K562 (cell line): ENCODE results near the gene KBTBD4. TPM values are rescaled to one million over a fixed set of nuclear protein-coding genes. Genes with fewer than 3 reads are reported as not detected.

Experiments used
- ATAC-seq: fragments of 200-7000 bp; cut with Tn5 transposase; 3 replicates; pipeline ENCODE4 v1.9.1; 2020; ENCODE audit warnings: moderate library complexity
- BruUV-seq: library from RNA; stranded (reverse); fragments of 400-500 nt; replicated peaks from 2 replicates; lab custom pipeline; 2021; lab: Mats Ljungman, UMichigan
- CTCF ChIA-PET: fragments of 300-600 bp; formaldehyde crosslinking; extraction: SDS; loops from one replicate; lab custom pipeline; 2021; ENCODE audit warnings: low intra/inter-chr PET ratio; lab: Yijun Ruan, JAX
- POLR2A ChIA-PET: fragments of 300-600, 350-650 bp; sonication (Branson Sonifier 250); formaldehyde crosslinking; extraction: SDS; loops from one replicate; lab custom pipeline; 2021; ENCODE audit warnings: antibody characterized with exemption, inconsistent platforms; lab: Yijun Ruan, JAX
- DNase-seq, 4 experiments: peaks; one replicate each; pipeline versions ENCODE4 v3.0.0 to v3.0.0-alpha.2; 2011 to 2018; ENCODE audit warnings: low spot score in 3 of 4, mixed read lengths in 3 of 4; ENCODE audit errors: extremely low read depth in 1 of 4
- FAIRE-seq: peaks from 2 replicates; lab custom pipeline; 2011; peaks lifted over from hg19 to GRCh38; lab: Jason Lieb, UNC
- H2AFZ ChIP-seq: 2 replicates; pipeline ENCODE4 v1.6.0; 2011; ENCODE audit warnings: low read depth, low read length, control low read depth, inconsistent platforms
- H3K27ac ChIP-seq: fragments of 200-600 bp; 3 replicates; pipeline ENCODE4 v1.8.0; 2011; ENCODE audit warnings: low read depth, mild to moderate bottlenecking, control low read depth, inconsistent platforms, low read length, moderate library complexity, mixed read lengths; ENCODE audit errors: extremely low read depth
- H3K27me3 ChIP-seq, 2 experiments: fragments of 300-600 bp in 1 of 2; 2 replicates in 1 of 2; 3 replicates in 1 of 2; pipeline versions ENCODE4 v1.6.0 to v1.8.0; 2011; ENCODE audit warnings: inconsistent platforms in 2 of 2, low read length in 2 of 2, mild to moderate bottlenecking in 1 of 2, mixed read lengths in 1 of 2, moderate library complexity in 1 of 2; ENCODE audit not compliant: control insufficient read depth in 2 of 2, insufficient read depth in 2 of 2
- H3K36me3 ChIP-seq: fragments of 300-600 bp; 3 replicates; pipeline ENCODE4 v1.8.0; 2011; ENCODE audit warnings: mild to moderate bottlenecking, low read length, inconsistent platforms; ENCODE audit not compliant: control insufficient read depth, insufficient read depth
- H3K4me1 ChIP-seq, 2 experiments: fragments of 200-600 bp in 1 of 2; replicated peaks in 1 of 2; 2 replicates in 1 of 2; 3 replicates in 1 of 2; pipeline versions ENCODE4 v1.5.1 to v1.8.0; 2011; ENCODE audit warnings: inconsistent platforms in 2 of 2, low read length in 2 of 2, mild to moderate bottlenecking in 1 of 2, mixed read lengths in 1 of 2, moderate library complexity in 1 of 2; ENCODE audit not compliant: control insufficient read depth in 2 of 2, insufficient read depth in 2 of 2
- H3K4me2 ChIP-seq: 2 replicates; pipeline ENCODE4 v1.6.1; 2011; ENCODE audit warnings: low read length, control low read depth, inconsistent platforms, mixed read lengths; ENCODE audit not compliant: insufficient read depth
- H3K4me3 ChIP-seq: fragments of 200-600 bp; sonication (generic), shearing (Covaris generic); 2 replicates; pipeline ENCODE4 v1.5.1; 2016; ENCODE audit warnings: control low read depth, inconsistent platforms
- H3K79me2 ChIP-seq: fragments of 200-600 bp; 3 replicates; pipeline ENCODE4 v1.8.0; 2011; ENCODE audit warnings: low read length, inconsistent platforms; ENCODE audit not compliant: control insufficient read depth, insufficient read depth
- H3K9ac ChIP-seq, 2 experiments: 2 replicates each; pipeline versions ENCODE4 v1.6.0 to v1.6.1; 2011; ENCODE audit warnings: low read depth in 2 of 2, low read length in 2 of 2, control low read depth in 1 of 2, inconsistent platforms in 1 of 2, mild to moderate bottlenecking in 1 of 2, mixed read lengths in 1 of 2; ENCODE audit not compliant: insufficient read depth in 1 of 2
- H3K9me1 ChIP-seq: one replicate; pipeline ENCODE4 v1.6.0; 2011; ENCODE audit warnings: inconsistent platforms, mild to moderate bottlenecking, low read length, moderate library complexity; ENCODE audit not compliant: control insufficient read depth, insufficient read depth
- H3K9me3 ChIP-seq: replicated peaks from 2 replicates; pipeline ENCODE4 v1.5.1; 2011; ENCODE audit warnings: low read depth, low read length, inconsistent platforms; ENCODE audit not compliant: control insufficient read depth, insufficient read depth
- H4K20me1 ChIP-seq: replicated peaks from 2 replicates; pipeline ENCODE4 v1.6.1; 2011; ENCODE audit warnings: low read length, inconsistent platforms, mixed read lengths; ENCODE audit not compliant: control insufficient read depth, insufficient read depth
- CLOCK ChIP-seq: fragments of 250-450 bp; sonication (Bioruptor Pico); IDR thresholded peaks from 2 replicates; pipeline ENCODE4 v1.4.0; 2020; ENCODE audit warnings: mild to moderate bottlenecking, moderate library complexity, borderline replicate concordance
- CUX1 ChIP-seq: fragments of 200-800 bp; sonication (Bioruptor generic); IDR thresholded peaks from 2 replicates; pipeline ENCODE4 v1.6.1; 2016; ENCODE audit warnings: missing genetic modification characterization, missing compliant biosample characterization
- FOXP4 ChIP-seq: sonication (generic); formaldehyde crosslinking; IDR thresholded peaks from 2 replicates; pipeline ENCODE4 v1.8.0; 2022; ENCODE audit warnings: mild to moderate bottlenecking, missing genetic modification reagents, borderline replicate concordance
- MAFF ChIP-seq: IDR thresholded peaks from 2 replicates; pipeline ENCODE4 v1.6.1; 2012; ENCODE audit warnings: low read length, improper control_type of control experiment
- MEF2A ChIP-seq: IDR thresholded peaks from 2 replicates; pipeline ENCODE4 v1.6.1; 2011; ENCODE audit warnings: low read depth, mild to moderate bottlenecking, low read length, moderate library complexity; ENCODE audit not compliant: control insufficient read depth
- ZBTB8A ChIP-seq: fragments of 450-650 bp; IDR thresholded peaks from 2 replicates; pipeline ENCODE4 v1.6.1; 2018; ENCODE audit warnings: mild to moderate bottlenecking, moderate library complexity; ENCODE audit not compliant: partially characterized antibody
- ZNF592 ChIP-seq: fragments of 450-650 bp; IDR thresholded peaks from 2 replicates; pipeline ENCODE4 v1.6.1; 2017; ENCODE audit warnings: antibody characterized with exemption, mild to moderate bottlenecking
- WGBS: fragments of 100-300 bp; shearing (Covaris generic); methylation state at CpG from one replicate; pipeline ENCODE4 v1.1.6; 2016; ENCODE audit warnings: low coverage, mixed read lengths; ENCODE audit not compliant: insufficient coverage; ENCODE audit errors: missing lambda C conversion rate; 5-methylcytosine and 5-hydroxymethylcytosine counted together
- in situ Hi-C: fragments of 300-500 bp; cut with MboI; formaldehyde crosslinking; loops from 4 replicates; pipeline ENCODE4 v1.15.0; 2018; ENCODE audit warnings: inconsistent platforms, mixed read lengths
- intact Hi-C: fragments of 100-400 bp; cut with micrococcal nuclease; formaldehyde crosslinking; loops from 2 replicates; pipeline ENCODE4 v1.14.2; 2022
- polyA plus RNA-seq, 8 experiments: library from polyadenylated mRNA; depleted of rRNA in 4 of 8; stranded (reverse) in 5 of 8; unstranded in 3 of 8; fragments of >200 nt; fragmentation: Nextera tagmentation in 2 of 8; fragmentation: Illumina TruSeq in 1 of 8; extraction: Ambion mirVana in 2 of 8; extraction: Trizol in 1 of 8; gene quantifications; 2 replicates each; pipeline versions ENCODE4 v1.2.1 to v1.2.3, GENCODE V29; 2011 to 2014; ENCODE audit warnings: inconsistent platforms in 1 of 8, missing spikeins in 1 of 8
- total RNA-seq, 7 experiments: library from RNA; depleted of rRNA in 6 of 7; stranded (reverse); fragments of >200 nt in 6 of 7; fragmentation: Illumina TruSeq in 2 of 7; extraction: Trizol in 2 of 7; gene quantifications; 2 replicates each; pipeline versions ENCODE4 v1.2.1 to v1.2.3, GENCODE V29; 2011 to 2021; ENCODE audit warnings: low replicate concordance in 1 of 7

Gene KBTBD4
- total and polyA plus RNA-seq, 9 of the 15 experiments (the other 6 are each of a cell fraction or from before 2014, with no cell fraction given), result 7.0 to 33.9 (median 13.3) TPM

DNA sequence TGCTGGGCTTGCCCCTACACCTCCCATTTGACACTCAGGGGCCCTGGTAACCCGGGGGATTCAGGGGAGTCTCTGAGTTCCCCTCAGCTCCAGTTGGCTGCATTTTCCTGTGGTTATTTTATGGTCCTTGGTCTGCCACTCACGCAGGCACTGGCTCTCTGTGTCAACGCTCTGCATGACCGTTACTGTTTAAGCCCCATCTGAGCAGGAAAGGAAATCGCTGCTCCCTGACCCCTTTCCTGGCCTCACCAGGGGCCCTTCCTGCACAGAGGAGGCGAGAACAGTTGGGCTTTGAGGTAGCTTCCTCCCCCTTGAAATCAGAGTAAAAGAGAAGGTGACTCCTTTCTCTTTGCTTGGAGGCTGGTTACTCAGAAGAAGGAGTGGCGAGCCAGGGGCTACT, 13.0 kb upstream of the KBTBD4 start:
- in situ Hi-C loops (no loop called here), intact Hi-C loops (no loop called here)
- H3K4me1 ChIP-seq, result peaks cover 0 to 21% of the 10 kb centered on the region in 2 experiments; a peak in 2 of 5 replicates
- WGBS, result 19% methylated on average over 7 of the region's 7 CpGs
- POLR2A ChIA-PET, result interaction anchor here (0.6 to 1.3 kb wide), 2 partner anchors 14 to 32 kb away, joined by 3 to 4 read pairs; no protein-coding TSS in a partner anchor
- no peaks in the 10 kb centered on the region for H3K36me3 ChIP-seq
- no peak for ATAC-seq
- H3K27me3 ChIP-seq, result peaks cover 24 to 35% of the 10 kb centered on the region in 2 experiments
- peaks cover 3% of the 10 kb centered on the region for H3K9me1 ChIP-seq
- H3K79me2 ChIP-seq, result no peaks in the 10 kb centered on the region
- no peak overlapping the region for H3K9ac ChIP-seq
- no peaks in the 10 kb centered on the region for H3K9me3 ChIP-seq
- no peak overlapping the region for H2AFZ ChIP-seq
- no peak overlapping the region for H3K4me3 ChIP-seq
- CTCF ChIA-PET, result no interaction called here
- no peak overlapping the region for H3K27ac ChIP-seq
- no peak for DNase-seq
- H4K20me1 ChIP-seq, result no peaks in the 10 kb centered on the region
- BruUV-seq, result no TSS peak
- FAIRE-seq, result no peak
- H3K4me2 ChIP-seq, result no peak overlapping the region
- TF ChIP-seq CUX1 (CRISPR knock-in tag), result no peak
- no peak for TF ChIP-seq ZBTB8A
- TF ChIP-seq CLOCK (CRISPR knock-in tag), result no peak
- no peak for TF ChIP-seq MAFF
- TF ChIP-seq ZNF592, result no peak
- TF ChIP-seq FOXP4 (CRISPR knock-in tag), result no peak
- TF ChIP-seq MEF2A, result no peak
